SK-N-SH (cell line): Measurements from ENCODE around the gene CAMK4.

Source experiments
- SIN3A ChIP-seq: IDR thresholded peaks from 2 replicates; pipeline ENCODE4 v1.6.1; 2012; ENCODE audit warnings: low read depth, mild to moderate bottlenecking, low read length, moderate library complexity, borderline replicate concordance
- YY1 ChIP-seq: IDR thresholded peaks from 2 replicates; pipeline ENCODE4 v1.4.0; 2012; ENCODE audit warnings: low read depth, mild to moderate bottlenecking
- TF ChIP-seq, protein P1 (sequence below): fragments of 200-600 bp; sonication (generic); IDR thresholded peaks from 2 replicates; pipeline ENCODE4 v1.6.1; 2017; ENCODE audit warnings: antibody characterized with exemption, mild to moderate bottlenecking, moderate library complexity

DNA sequence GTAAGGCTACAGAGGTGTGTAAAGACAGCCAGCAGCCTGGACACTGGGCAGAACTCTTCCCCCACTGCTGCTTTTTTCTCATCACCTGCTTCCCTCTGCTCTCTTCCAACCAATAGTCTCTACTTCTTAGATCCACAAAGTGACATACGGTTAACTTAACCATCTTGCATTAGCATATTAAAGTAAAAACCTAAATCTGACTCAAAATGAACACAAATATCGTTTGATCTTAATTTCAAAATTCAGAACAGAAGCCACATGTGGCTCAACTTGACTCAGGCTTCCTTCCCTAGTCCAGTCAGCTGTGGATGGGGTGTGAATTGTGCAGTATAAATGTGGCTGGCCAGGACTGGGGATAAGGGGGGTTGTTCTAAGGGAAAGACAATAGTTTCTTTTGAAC lies 173.8 kb downstream of the CAMK4 start:
- no peak for TF ChIP-seq YY1
- TF ChIP-seq, protein P1, sequence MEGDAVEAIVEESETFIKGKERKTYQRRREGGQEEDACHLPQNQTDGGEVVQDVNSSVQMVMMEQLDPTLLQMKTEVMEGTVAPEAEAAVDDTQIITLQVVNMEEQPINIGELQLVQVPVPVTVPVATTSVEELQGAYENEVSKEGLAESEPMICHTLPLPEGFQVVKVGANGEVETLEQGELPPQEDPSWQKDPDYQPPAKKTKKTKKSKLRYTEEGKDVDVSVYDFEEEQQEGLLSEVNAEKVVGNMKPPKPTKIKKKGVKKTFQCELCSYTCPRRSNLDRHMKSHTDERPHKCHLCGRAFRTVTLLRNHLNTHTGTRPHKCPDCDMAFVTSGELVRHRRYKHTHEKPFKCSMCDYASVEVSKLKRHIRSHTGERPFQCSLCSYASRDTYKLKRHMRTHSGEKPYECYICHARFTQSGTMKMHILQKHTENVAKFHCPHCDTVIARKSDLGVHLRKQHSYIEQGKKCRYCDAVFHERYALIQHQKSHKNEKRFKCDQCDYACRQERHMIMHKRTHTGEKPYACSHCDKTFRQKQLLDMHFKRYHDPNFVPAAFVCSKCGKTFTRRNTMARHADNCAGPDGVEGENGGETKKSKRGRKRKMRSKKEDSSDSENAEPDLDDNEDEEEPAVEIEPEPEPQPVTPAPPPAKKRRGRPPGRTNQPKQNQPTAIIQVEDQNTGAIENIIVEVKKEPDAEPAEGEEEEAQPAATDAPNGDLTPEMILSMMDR: no peak
- TF ChIP-seq SIN3A: no peak
